Putamen (tissue), 1 donor: ENCODE data around the gene ITGAD.

Experiments
- DNase-seq: peaks from one replicate; pipeline ENCODE4 v3.0.0-alpha.2; 2016; ENCODE audit warnings: low spot score

ITGAD gene

DNA sequence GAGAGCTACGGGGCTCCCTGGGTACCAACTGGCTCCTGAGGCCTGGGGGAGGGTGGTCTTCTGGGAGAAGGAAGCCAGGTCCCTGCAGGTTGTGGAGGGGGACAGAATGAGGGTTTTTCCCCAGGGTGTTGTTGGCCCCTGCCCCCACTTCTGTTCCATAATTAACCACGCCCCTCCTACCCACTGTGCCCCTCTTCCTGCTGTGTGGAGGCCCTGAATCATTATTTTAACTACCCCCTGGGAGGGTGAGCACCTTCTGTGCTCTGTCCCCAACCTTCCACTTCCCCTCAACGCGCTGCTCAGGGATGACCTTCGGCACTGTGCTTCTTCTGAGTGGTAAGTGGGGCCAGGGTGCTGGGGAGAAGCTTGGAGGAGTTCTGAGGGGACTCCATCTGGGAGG, at the start of gene ITGAD:
Gene ITGAD, plus strand, starts transcription at position 280 of the 400 bp plus-strand sequence. Its CDS starts 26 bp downstream, at position 306.
- DNase-seq, result no peak

DNA sequence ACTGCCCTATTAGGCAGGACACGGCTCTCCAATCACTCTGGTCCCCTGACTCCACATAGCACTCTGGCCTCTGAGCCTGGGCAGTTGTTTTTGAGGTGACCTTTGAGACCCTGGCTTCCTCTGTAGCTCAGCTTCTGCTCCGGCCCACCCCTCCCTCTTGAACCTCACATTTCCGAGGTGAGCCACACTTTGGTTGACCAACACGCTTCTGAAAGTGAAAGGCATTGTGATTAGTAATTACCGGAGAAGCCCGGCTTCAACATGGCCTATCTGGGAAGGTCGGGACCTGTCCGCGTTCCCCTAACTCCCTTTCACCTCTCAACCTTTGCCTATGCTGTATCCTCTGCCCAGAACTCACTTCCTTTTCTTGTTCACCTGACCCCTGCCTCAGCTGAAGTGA, 48.4 kb upstream of the ITGAD start:
- no peak for DNase-seq

GRCh38 chr16:31347445-31347844, 45.7 kb upstream of the ITGAD start:
- no peak for DNase-seq

GRCh38 chr16:31348579-31348978, 44.6 kb upstream of the ITGAD start:
- DNase-seq, result no peak

- DNase-seq, result no peak
These were observed 42.7 kb upstream of the ITGAD start for GRCh38 chr16:31350275-31351005.

DNA sequence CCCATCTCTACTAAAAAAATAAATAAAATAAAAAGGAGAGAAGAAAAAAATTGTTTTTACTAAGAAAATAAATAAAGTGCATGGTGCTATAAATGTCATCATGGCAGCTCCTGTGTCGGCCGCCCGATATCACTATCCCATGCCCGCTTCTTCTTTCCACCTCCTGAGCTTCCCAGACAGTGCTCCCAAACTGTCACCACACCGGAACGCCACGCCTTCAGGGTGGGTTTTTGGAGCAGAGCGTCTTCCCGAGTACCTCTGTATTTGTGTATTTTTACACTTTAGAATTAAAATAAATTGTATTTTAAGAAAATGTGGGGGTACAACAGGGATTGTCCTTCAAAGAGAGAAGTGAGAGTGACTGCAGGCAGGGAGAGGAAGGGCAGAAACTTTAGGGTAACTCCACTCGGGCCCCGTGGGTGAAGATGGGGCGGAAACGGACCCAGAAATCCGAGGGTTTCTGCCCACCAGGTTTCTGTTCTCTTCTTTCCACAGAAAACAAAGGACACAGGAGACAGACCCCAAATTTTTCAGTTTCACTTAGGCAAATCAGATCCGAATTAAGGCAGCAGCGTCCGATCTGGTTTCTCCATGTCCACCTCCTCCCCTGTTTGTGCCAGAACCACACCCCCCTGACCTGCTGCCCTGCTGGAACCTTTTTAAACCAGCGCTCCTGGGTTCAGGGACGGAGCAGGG, 41.7 kb upstream of the ITGAD start:
- DNase-seq, result no peak

DNA sequence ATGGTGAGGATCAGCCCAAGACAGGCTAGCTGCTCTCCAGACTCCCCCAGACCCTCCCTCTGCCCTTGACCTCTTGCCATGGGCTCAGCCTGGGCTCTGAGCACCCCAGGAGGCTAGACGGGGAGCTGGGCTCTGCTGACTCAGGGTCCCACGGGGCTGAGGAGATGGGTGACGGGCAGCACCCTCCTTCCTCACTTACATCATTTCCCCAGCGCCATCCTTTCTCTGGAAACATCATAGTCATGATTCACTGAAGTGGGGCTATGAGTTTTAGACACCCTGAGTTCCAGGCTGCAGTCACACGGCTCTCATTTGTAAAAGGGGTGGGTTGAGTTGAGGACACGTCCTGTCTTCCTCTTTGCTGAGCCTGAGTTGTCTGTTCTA, 41.2 kb upstream of the ITGAD start:
- peak; percentile 21 for DNase-seq

DNA sequence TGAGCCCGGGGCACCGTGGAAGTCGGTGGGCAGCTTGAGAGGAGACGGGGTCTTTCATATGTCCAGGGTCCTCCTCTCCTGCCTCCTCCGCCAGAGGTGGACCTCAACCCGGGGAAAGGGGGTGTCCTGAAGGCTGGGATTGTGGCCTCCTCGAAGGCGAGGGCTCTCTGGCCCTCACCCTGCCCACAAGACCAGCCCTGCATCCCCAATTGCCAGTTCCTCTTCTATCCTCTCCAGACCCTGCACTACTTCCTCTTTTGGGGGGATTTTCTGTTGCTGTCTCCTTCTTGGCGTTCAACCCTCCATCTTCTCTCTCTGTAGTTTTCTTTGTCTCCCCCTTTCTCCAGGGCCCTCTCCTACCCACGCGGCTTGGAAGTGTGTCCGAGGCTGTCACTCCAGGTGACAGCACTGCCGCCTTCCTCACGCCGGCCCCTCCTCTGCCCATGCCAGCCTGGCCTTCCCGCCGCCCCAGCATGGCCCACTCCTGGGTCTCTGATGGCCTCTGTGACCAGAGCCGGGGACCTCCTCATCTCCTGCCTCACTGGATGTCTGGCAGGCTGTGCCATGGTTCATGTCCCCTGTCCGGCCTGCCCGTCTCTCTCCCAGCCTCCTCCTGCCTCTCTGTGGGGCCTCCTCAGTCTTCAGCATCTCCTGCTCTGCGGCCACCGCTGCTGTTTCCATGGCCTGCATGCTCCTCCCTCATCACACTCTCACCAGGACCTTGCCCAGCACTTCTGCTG, 40.6 kb upstream of the ITGAD start:
- no peak for DNase-seq

GRCh38 chr16:31354394-31355291, 38.5 kb upstream of the ITGAD start, which contains the start of gene ITGAX:
Gene ITGAX (plus strand): TSS chr16:31355176. CDS start chr16:31355255, 79 bp downstream.
- DNase-seq, result no peak

DNA sequence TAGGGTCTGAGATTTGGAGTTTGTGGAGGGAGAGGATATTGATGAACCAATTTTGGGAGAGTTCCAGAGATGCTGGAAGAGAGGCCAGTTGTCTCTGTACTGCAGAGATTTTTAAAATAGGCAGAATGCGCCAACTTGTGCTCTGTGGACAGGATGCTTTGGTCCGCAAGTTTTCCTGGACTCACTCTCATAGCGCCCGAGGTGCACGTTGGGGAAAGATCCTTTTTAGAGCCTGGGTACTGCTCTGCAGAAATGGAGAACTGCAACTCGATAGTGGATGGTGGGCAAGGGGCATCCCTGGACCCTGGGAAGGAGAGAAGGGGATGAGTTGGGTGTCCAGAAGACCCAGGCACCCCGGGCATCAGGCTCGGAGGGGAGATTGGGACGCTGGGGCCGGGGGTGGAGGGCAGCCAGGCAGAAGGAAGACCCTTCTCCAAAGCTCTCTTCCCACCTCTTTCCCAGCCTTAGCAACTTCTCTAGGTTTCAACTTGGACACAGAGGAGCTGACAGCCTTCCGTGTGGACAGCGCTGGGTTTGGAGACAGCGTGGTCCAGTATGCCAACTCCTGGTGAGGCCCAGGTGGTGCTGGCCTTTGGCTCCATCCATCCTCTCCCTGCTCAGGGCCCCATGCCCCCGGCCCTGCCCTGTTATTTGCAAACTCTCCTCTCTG, 37.6 kb upstream of the ITGAD start:
- DNase-seq, result no peak

DNA sequence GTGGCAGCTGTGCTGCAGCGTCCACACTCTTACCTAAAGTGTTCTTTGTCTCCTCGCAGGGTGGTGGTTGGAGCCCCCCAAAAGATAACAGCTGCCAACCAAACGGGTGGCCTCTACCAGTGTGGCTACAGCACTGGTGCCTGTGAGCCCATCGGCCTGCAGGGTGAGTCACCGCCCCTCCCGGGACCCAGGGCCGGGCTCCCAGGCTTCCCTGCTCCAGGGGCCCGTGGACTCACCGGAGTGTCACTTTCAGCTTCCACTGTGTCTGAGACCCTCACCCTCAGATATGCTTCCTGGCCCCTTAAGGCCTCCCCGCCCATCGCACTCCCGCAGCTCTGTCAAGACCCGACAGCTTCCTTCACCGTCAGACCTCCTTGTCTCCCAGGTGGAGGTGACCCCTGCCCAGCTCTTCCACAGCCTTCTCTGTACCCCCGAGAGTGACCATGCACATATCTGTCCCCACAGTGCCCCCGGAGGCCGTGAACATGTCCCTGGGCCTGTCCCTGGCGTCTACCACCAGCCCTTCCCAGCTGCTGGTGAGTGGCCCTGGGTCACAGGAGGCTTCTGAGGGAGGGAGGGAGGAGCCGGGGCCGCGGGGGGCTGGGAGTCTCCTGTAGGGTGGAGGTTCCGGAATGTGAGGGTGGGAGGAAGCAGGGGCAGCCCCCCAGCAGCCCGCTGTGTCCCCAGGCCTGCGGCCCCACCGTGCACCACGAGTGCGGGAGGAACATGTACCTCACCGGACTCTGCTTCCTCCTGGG, 36.4 kb upstream of the ITGAD start:
- no peak for DNase-seq

GRCh38 chr16:31357324-31358109, 35.6 kb upstream of the ITGAD start:
- no peak for DNase-seq

DNA sequence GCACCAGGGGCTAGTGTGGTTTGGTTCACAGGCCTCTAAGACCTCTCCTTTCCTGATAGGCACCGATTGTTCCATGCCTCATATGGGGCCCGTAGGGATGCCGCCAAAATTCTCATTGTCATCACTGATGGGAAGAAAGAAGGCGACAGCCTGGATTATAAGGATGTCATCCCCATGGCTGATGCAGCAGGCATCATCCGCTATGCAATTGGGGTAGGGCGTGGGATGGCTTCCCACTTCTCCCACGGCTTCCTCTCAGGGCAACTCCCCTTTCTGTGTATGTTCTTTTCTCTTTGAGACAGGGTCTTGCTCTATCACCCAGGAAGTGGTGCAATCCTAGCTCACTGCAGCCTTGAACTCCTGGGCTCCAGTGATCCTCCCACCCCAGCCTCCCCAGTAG, 32.9 kb upstream of the ITGAD start:
- no peak for DNase-seq

DNA sequence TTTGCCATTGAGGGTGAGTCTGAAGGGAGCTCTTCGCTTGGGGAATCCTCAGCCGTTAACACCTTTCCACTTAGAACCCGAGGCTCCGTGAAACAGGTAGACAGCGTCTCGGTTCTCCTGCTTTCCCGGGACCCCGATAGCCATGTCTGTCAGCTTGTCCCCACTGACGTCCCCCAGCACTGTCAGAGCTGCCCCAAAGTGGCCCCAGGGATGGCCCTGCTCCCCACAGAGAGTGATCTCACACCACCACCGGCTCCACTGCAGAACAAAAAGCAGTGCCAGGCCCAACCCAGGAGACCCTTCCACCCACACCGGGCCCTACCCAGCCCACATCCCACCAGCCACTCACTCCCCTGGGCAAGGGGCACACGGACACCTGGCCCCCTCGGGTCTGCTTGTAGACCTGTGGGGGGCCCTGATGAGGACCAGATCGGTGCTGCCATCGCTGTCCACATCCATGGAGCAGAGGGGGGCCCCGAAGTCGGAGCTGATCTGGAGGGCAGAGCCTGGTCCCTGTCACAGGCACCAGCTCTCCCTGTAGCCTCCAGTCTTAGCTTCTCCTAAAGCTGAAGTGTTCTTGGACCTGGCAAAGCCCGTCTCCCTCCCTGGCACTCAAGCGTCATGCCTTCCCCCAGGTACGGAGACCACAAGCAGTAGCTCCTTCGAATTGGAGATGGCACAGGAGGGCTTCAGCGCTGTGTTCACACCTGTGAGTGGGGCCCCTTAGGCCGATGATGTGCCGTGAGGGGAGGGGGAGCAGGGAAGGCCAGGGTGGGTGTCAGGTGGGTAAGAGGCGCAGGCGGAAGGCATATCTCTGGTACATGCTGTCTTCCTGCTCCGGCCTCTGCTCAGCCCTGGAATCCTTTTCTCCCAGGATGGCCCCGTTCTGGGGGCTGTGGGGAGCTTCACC, 31.7 kb upstream of the ITGAD start:
- DNase-seq, result no peak

- DNase-seq, result no peak
These were observed 30.4 kb upstream of the ITGAD start for GRCh38 chr16:31362476-31363405.

DNA sequence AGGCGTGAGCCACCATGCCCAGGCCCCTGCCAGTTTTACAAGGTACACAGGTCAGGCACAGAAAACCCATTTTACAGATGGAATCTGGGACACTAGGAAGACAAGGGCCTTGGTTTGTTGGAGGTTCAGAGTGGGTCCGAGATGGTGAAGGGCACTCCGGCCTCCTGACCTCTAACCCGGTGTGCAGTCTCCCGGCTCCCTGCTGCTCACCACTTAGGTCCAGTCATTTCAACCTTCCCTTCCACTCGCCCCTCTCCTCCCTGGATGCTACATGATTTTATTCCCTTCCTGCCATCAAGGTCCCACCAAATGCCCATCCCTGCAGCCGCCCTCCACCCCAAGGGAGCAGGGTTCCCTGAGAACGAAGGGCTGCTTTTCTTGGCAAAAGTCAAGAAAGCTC, 29.4 kb upstream of the ITGAD start:
- DNase-seq, result no peak

DNA sequence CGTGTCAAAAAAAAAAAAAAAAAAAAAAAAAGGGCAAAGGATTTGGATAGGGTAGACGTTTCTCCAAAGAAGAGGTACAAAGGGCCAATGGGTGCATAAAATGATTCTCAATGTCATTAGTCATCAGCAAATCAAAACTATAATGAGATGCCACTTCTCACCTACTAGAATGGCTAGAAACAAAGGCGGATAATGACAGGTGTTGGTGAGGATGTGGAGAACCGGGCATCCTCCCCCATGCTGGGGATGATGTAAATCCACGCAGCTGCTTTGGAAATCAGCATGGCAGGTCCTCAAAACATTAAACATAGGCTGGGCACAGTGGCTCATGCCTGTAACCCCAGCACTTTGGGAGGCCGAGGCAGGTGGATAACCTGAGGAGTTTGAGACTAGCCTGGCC, 28.7 kb upstream of the ITGAD start:
- no peak for DNase-seq
